ACC112 (cell line): ENCODE results near the gene TSHZ1.
"Not testable (repeated sequence)": the region's sequence is repeated elsewhere in the genome, so short reads cannot be mapped to it uniquely, and the experiment has no call there.

Experiments
- H2AFZ ChIP-seq: fragments of 200-600 bp; sonication (generic); one replicate; pipeline ENCODE4 v1.6.0; 2017; ENCODE audit warnings: antibody characterized with exemption, low read length; ENCODE audit not compliant: unreplicated experiment
- H3K27ac ChIP-seq: fragments of 200-600 bp; sonication (generic); 2 replicates; pipeline ENCODE4 v1.5.1; 2014; ENCODE audit warnings: low read depth, mild to moderate bottlenecking, antibody characterized with exemption, low read length, moderate library complexity
- H3K27me3 ChIP-seq: fragments of 200-600 bp; sonication (generic); 2 replicates; pipeline ENCODE4 v1.6.1; 2014; ENCODE audit warnings: mild to moderate bottlenecking, antibody characterized with exemption, low read length, moderate library complexity, mixed read lengths; ENCODE audit not compliant: insufficient read depth
- H3K36me3 ChIP-seq: fragments of 200-600 bp; sonication (generic); 2 replicates; pipeline ENCODE4 v1.6.1; 2016; ENCODE audit warnings: mild to moderate bottlenecking, antibody characterized with exemption, low read length, moderate library complexity, mixed read lengths; ENCODE audit not compliant: insufficient read depth
- H3K4me1 ChIP-seq: fragments of 200-600 bp; sonication (generic); one replicate; pipeline ENCODE4 v1.6.1; 2016; ENCODE audit warnings: low read length, mixed read lengths; ENCODE audit not compliant: insufficient read depth, unreplicated experiment, control insufficient read depth
- H3K4me3 ChIP-seq: fragments of 200-600 bp; sonication (generic); 2 replicates; pipeline ENCODE4 v1.5.1; 2014; ENCODE audit warnings: mild to moderate bottlenecking, low read depth, low read length
- H3K79me2 ChIP-seq: fragments of 200-600 bp; sonication (generic); one replicate; pipeline ENCODE4 v1.6.0; 2016; ENCODE audit warnings: low read length; ENCODE audit not compliant: control insufficient read depth, unreplicated experiment, insufficient read depth

TSHZ1 gene

GRCh38 chr18:75316826-75317225 is 106.2 kb downstream of the TSHZ1 start:
- Histone ChIP-seq H3K36me3 (no peaks in the 10 kb centered on the region), H3K4me1 (no peaks in the 10 kb centered on the region), H3K27me3 (no peaks in the 10 kb centered on the region), H3K27ac (no peak overlapping the region), H3K4me3 (no peak overlapping the region), H2AFZ (no peak overlapping the region), H3K79me2 (no peaks in the 10 kb centered on the region)

GRCh38 chr18:75317300-75317699 is 106.7 kb downstream of the TSHZ1 start:
- H3K4me3 ChIP-seq, result no peak overlapping the region

GRCh38 chr18:75317703-75318102 is 107.1 kb downstream of the TSHZ1 start:
- Histone ChIP-seq H3K27me3 (no peaks in the 10 kb centered on the region), H3K79me2 (no peaks in the 10 kb centered on the region), H2AFZ (no peak overlapping the region), H3K4me1 (no peaks in the 10 kb centered on the region), H3K4me3 (no peak overlapping the region), H3K36me3 (no peaks in the 10 kb centered on the region), H3K27ac (no peak overlapping the region)

More at GRCh38 chr18:75317300-75317699, 106.7 kb downstream of the TSHZ1 start:
- no peak overlapping the region for H3K27ac ChIP-seq
- H3K27me3 ChIP-seq, result no peaks in the 10 kb centered on the region
- H3K36me3 ChIP-seq, result no peaks in the 10 kb centered on the region
- H3K4me1 ChIP-seq, result no peaks in the 10 kb centered on the region
- no peak overlapping the region for H2AFZ ChIP-seq
- no peaks in the 10 kb centered on the region for H3K79me2 ChIP-seq

GRCh38 chr18:75319905-75320304 is 109.3 kb downstream of the TSHZ1 start:
- Histone ChIP-seq H3K27ac (no peak overlapping the region), H3K4me1 (peaks cover 5% of the 10 kb centered on the region)

GRCh38 chr18:75320506-75320905 is 109.9 kb downstream of the TSHZ1 start:
- Histone ChIP-seq H3K27me3 (no peaks in the 10 kb centered on the region), H3K27ac (no peak overlapping the region), H3K4me1 (peaks cover 5% of the 10 kb centered on the region), H3K79me2 (no peaks in the 10 kb centered on the region), H3K36me3 (no peaks in the 10 kb centered on the region), H3K4me3 (no peak overlapping the region), H2AFZ (no peak overlapping the region)

More at GRCh38 chr18:75319905-75320304, 109.3 kb downstream of the TSHZ1 start:
- H3K4me3 ChIP-seq, result no peak overlapping the region
- no peak overlapping the region for H2AFZ ChIP-seq
- H3K36me3 ChIP-seq, result no peaks in the 10 kb centered on the region
- no peaks in the 10 kb centered on the region for H3K79me2 ChIP-seq
- no peaks in the 10 kb centered on the region for H3K27me3 ChIP-seq

- H3K27ac ChIP-seq, result no peak overlapping the region
- no peak overlapping the region for H2AFZ ChIP-seq
- H3K79me2 ChIP-seq, result no peaks in the 10 kb centered on the region
- no peaks in the 10 kb centered on the region for H3K27me3 ChIP-seq
- peaks cover 5% of the 10 kb centered on the region for H3K4me1 ChIP-seq
- H3K4me3 ChIP-seq, result no peak overlapping the region
- no peaks in the 10 kb centered on the region for H3K36me3 ChIP-seq
Measured at GRCh38 chr18:75321431-75321830, 110.8 kb downstream of the TSHZ1 start.

GRCh38 chr18:75322206-75322605 is 111.6 kb downstream of the TSHZ1 start:
- H3K4me1 ChIP-seq, result peaks cover 5% of the 10 kb centered on the region
- H3K79me2 ChIP-seq, result no peaks in the 10 kb centered on the region
- no peaks in the 10 kb centered on the region for H3K27me3 ChIP-seq
- H3K36me3 ChIP-seq, result no peaks in the 10 kb centered on the region
- no peak overlapping the region for H3K27ac ChIP-seq
- H2AFZ ChIP-seq, result no peak overlapping the region
- H3K4me3 ChIP-seq, result no peak overlapping the region

GRCh38 chr18:75323821-75324585 is 113.4 kb downstream of the TSHZ1 start:
- Histone ChIP-seq H3K79me2 (no peaks in the 10 kb centered on the region), H3K36me3 (no peaks in the 10 kb centered on the region; the same call in 1 of the 2 replicates), H3K4me3 (no peak overlapping the region), H3K4me1 (peaks cover 5% of the 10 kb centered on the region), H3K27ac (no peak overlapping the region), H2AFZ (no peak overlapping the region), H3K27me3 (no peaks in the 10 kb centered on the region)

- no peaks in the 10 kb centered on the region for H3K79me2 ChIP-seq
- H3K4me3 ChIP-seq, result no peak overlapping the region
- no peak overlapping the region for H2AFZ ChIP-seq
- H3K27ac ChIP-seq, result no peak overlapping the region
- H3K4me1 ChIP-seq, result peaks cover 5% of the 10 kb centered on the region
- H3K36me3 ChIP-seq, result no peaks in the 10 kb centered on the region; the same call in 1 of the 2 replicates
- H3K27me3 ChIP-seq, result no peaks in the 10 kb centered on the region
Measured at GRCh38 chr18:75324686-75325257, 114.2 kb downstream of the TSHZ1 start.

- not testable (repeated sequence) for H3K4me1 ChIP-seq, H3K4me3 ChIP-seq, H3K36me3 ChIP-seq, H2AFZ ChIP-seq, H3K27ac ChIP-seq, H3K27me3 ChIP-seq, H3K79me2 ChIP-seq
Measured at GRCh38 chr18:75329753-75330152, 119.2 kb downstream of the TSHZ1 start.

GRCh38 chr18:75330308-75330707 is 119.7 kb downstream of the TSHZ1 start:
- Histone ChIP-seq H2AFZ (no peak overlapping the region), H3K36me3 (no peaks in the 10 kb centered on the region; the same call in 1 of the 2 replicates), H3K27ac (no peak overlapping the region), H3K4me1 (no peaks in the 10 kb centered on the region), H3K27me3 (no peaks in the 10 kb centered on the region), H3K4me3 (no peak overlapping the region), H3K79me2 (no peaks in the 10 kb centered on the region)
